ENCODE measurements around the gene SCARB2. TPM values are rescaled to one million over a fixed set of nuclear protein-coding genes. Genes with fewer than 3 reads are reported as not detected.
A peak's percentile ranks its signal among the peaks of the same experiment; 100 is the strongest.

SCARB2 gene
- total RNA-seq, 1 donor from 2014 or later = 98.3 TPM

GRCh38 chr4:76205476-76205875 lies 8.1 kb downstream of the SCARB2 start:
- TF ChIP-seq, protein P1, sequence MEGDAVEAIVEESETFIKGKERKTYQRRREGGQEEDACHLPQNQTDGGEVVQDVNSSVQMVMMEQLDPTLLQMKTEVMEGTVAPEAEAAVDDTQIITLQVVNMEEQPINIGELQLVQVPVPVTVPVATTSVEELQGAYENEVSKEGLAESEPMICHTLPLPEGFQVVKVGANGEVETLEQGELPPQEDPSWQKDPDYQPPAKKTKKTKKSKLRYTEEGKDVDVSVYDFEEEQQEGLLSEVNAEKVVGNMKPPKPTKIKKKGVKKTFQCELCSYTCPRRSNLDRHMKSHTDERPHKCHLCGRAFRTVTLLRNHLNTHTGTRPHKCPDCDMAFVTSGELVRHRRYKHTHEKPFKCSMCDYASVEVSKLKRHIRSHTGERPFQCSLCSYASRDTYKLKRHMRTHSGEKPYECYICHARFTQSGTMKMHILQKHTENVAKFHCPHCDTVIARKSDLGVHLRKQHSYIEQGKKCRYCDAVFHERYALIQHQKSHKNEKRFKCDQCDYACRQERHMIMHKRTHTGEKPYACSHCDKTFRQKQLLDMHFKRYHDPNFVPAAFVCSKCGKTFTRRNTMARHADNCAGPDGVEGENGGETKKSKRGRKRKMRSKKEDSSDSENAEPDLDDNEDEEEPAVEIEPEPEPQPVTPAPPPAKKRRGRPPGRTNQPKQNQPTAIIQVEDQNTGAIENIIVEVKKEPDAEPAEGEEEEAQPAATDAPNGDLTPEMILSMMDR (IDR thresholded peaks at IDR 0.05; ENCODE audit: unreplicated experiment) = no peak
- Mint-ChIP-seq H3K4me3 (ENCODE audit: low read depth) (no peak overlapping the region), H3K36me3 (ENCODE audit: insufficient read depth) (no peaks in the 10 kb centered on the region), H3K4me1 (ENCODE audit: low read depth) (peaks cover 29% of the 10 kb centered on the region), H3K9me3 (ENCODE audit: low read depth) (no peaks in the 10 kb centered on the region), H3K27ac (no peak overlapping the region), H3K27me3 (no peaks in the 10 kb centered on the region)
- DNase-seq (ENCODE audit: low spot score, unreplicated experiment) = no peak

DNA sequence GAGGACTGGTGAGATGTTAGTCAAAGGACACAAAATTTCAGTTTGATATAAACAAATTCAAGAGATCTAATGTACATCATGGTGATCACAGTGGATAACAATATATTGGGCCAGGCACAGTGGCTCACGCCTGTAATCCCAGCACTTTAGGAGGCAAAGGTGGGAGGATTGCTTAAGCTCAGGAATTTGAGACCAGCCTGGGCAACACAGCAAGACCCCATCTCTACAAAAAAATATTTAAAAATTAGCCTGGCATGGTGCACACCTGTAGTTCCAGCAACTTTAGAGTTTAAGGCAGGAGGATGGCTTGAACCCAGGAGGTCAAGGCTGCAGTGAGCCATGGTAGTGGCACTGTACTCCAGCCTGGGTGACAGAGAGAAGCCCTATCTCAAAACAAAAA lies 8.7 kb downstream of the SCARB2 start:
- TF ChIP-seq, protein P1 (IDR thresholded peaks at IDR 0.05; ENCODE audit: unreplicated experiment) = no peak
- peaks cover 29% of the 10 kb centered on the region for H3K4me1 Mint-ChIP-seq (ENCODE audit: low read depth)
- no peak overlapping the region for H3K27ac Mint-ChIP-seq
- no peak for DNase-seq (ENCODE audit: low spot score, unreplicated experiment)
- H3K27me3 Mint-ChIP-seq = no peaks in the 10 kb centered on the region
- no peaks in the 10 kb centered on the region for H3K36me3 Mint-ChIP-seq (ENCODE audit: insufficient read depth)
- H3K4me3 Mint-ChIP-seq (ENCODE audit: low read depth) = no peak overlapping the region
- no peaks in the 10 kb centered on the region for H3K9me3 Mint-ChIP-seq (ENCODE audit: low read depth)

DNA sequence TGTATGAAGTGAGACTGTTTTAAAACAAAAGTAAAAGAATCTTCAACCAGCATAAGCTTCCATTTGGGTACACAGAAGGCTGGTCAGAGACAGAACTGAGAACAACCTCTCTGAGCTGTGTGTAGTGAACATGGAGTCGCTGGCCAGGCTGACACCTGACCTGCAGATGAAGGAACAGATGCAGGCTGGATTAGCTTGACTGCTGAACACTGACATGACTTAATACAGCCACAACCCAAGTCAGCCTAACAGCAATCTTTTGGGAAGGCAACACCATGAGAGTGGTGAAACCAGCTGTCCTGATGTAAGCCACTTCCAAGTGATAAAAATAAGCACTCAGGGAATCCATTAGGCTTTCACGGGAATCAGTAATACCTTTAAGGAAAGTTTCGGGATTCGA lies 10.1 kb downstream of the SCARB2 start:
- DNase-seq (ENCODE audit: low spot score, unreplicated experiment) = no peak
- no peaks in the 10 kb centered on the region for H3K27me3 Mint-ChIP-seq
- TF ChIP-seq, protein P1 (IDR thresholded peaks at IDR 0.05; ENCODE audit: unreplicated experiment) = no peak
- H3K27ac Mint-ChIP-seq = no peak overlapping the region
- no peaks in the 10 kb centered on the region for H3K36me3 Mint-ChIP-seq (ENCODE audit: insufficient read depth)
- no peaks in the 10 kb centered on the region for H3K9me3 Mint-ChIP-seq (ENCODE audit: low read depth)
- peaks cover 28% of the 10 kb centered on the region for H3K4me1 Mint-ChIP-seq (ENCODE audit: low read depth)
- no peak overlapping the region for H3K4me3 Mint-ChIP-seq (ENCODE audit: low read depth)

DNA sequence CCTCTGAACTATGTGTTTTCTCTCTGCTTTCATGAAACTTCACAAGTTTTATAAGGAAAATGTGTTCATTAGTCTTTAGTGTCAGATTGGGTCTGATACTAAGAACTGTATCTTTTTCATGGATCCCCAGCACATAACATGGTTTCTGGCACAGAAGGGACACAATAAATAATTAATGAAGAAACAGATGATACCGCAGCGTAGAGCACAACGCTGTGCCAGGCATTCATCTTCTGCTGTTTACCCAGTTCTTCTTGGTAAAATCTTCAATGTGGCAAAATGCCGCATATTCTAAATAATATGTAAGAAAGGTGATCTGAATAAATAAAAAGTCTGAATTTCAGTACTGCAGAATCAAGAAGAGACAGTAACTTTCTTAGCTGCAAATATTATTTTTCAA lies 12.3 kb downstream of the SCARB2 start:
- H3K36me3 Mint-ChIP-seq (ENCODE audit: insufficient read depth) = peaks cover 4% of the 10 kb centered on the region
- peak overlapping the region; percentile 21 for H3K27ac Mint-ChIP-seq
- TF ChIP-seq, protein P1 (IDR thresholded peaks at IDR 0.05; ENCODE audit: unreplicated experiment) = no peak
- DNase-seq (ENCODE audit: low spot score, unreplicated experiment) = no peak
- H3K4me3 Mint-ChIP-seq (ENCODE audit: low read depth) = no peak overlapping the region
- H3K9me3 Mint-ChIP-seq (ENCODE audit: low read depth) = no peaks in the 10 kb centered on the region
- H3K4me1 Mint-ChIP-seq (ENCODE audit: low read depth) = peaks cover 28% of the 10 kb centered on the region
- H3K27me3 Mint-ChIP-seq = no peaks in the 10 kb centered on the region

GRCh38 chr4:76200771-76201231 lies 12.8 kb downstream of the SCARB2 start:
- no peaks in the 10 kb centered on the region for H3K27me3 Mint-ChIP-seq
- H3K4me3 Mint-ChIP-seq (ENCODE audit: low read depth) = no peak overlapping the region
- no peak for DNase-seq (ENCODE audit: low spot score, unreplicated experiment)
- H3K27ac Mint-ChIP-seq = peak overlapping the region; percentile 14
- peaks cover 30% of the 10 kb centered on the region for H3K4me1 Mint-ChIP-seq (ENCODE audit: low read depth)
- no peaks in the 10 kb centered on the region for H3K9me3 Mint-ChIP-seq (ENCODE audit: low read depth)
- TF ChIP-seq, protein P1 (IDR thresholded peaks at IDR 0.05; ENCODE audit: unreplicated experiment) = no peak
- H3K36me3 Mint-ChIP-seq (ENCODE audit: insufficient read depth) = peaks cover 4% of the 10 kb centered on the region

All from progenitor cell of endocrine pancreas (in vitro differentiated cells).